HG02759 (cell line): ENCODE data around the gene ERVMER34-1.

Experiments used
- ATAC-seq: cut with Tn5 transposase; IDR thresholded peaks from one replicate; pipeline ENCODE4 v1.9.1; 2021; ENCODE audit warnings: mild to moderate bottlenecking, moderate library complexity; ENCODE audit not compliant: unreplicated experiment

Gene ERVMER34-1

DNA sequence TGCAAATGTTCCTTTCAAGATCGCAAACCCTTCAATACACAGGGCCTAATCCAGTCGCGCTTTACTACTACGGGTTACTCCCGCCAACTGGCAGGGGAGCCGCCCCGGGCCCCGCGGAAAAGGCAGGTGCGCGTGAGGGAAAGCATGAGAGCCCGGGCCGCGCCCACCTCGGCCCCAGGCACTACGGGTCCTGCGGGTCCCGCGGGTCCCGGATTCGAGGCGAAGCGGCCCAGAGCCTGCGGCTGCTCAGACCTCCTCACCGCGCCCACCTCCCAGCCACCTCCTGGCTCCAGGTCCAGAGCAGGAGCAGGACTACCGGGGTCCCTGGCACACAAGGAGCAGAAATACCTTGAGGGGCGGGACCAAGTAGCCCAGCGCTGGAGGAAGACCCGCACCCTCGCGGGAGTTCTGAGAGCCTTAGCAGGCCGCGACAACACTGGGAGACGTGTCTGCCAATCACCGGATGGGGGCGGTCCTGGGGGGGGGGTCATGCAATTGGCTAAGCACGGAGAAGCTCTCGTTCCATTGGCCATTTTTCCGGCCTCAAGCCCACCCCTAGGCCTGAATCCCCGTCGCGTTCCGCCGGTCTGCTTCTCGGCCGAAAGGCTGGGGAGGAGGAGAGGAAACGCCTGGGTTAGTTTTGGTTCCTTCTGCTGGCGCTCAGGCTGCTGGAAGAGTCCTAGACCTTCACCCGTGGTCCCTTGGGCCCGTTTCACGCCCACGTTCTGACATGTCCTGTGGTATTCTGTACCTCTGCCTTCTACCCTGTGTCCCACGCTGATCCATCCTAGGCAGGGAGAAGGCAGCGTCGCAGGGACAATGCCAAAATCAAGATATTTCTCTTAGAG is 29.0 kb downstream of the ERVMER34-1 start:
- ATAC-seq: peak; percentile 95

DNA sequence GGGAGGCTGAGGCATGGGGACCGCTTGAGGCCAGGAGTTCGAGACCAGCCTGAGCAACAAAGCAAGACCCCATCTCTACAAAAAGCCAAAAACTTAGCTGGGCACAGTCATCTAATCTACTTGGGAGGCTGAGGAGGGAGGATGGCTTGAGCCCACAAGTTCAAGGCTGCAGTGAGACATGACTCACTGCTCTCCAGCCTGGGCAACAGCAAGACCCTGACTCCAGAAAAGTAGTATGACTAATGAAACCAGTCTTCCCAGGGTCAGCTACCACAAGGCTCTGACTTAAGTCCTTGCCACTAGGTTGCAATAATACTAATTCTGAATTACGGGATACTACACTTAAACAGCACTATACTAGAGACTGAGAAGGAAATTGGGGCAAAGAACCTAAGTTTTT is 33.1 kb downstream of the ERVMER34-1 start:
- ATAC-seq: no peak

DNA sequence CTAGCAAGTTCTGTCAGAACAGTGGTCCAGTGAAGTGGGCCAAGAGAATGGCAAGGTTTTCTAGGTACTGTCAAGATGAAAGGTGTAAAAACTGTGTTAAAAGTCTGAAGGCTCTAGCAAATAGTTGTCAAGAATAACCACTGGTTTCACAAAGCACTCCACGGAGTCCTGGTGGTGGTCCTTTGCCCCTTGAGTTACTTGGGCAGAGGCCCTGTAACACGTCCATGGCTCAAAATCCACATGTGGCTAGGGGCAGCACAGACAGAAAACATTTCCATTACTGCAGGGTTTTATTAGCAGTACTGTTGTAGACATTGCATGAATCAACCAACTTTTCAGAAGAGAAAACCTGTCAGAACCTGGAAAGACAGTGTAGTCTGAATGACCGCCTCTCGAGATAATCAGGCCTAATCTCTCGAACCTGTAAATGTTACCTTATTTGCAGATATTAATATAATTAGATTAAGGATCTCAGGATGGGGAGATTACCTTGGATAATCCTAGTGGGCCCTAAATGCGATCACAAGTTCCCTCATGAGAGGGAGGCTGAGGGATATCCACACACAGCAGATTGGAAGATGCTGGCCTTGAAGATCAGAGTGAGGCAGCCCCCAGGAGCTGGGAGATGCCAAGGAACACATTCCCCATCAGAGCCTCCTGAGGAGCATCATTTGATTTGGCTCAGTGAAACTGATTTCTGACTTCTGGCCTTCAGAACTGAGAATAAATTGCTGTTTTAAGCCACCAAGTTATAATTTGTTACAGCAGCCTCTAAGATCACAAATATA is 34.7 kb downstream of the ERVMER34-1 start:
- ATAC-seq: no peak

DNA sequence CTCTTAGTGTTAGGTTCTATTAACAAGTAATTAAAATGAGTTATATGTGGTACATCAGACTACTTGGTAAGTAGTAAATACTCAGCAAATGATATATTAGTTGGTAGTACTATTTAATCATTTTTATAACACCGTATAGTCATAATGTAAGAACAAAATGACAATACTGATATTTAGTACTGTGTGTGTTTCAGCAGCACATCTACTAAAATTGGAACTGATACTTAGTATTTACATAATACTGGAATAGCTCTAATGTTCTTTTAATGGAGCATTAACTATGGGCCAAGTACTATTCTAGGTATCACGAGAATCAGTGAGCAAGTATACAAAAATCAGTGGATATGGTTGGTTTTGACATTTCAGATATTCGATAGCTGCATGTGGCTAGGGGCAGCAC is 35.3 kb downstream of the ERVMER34-1 start:
- no peak for ATAC-seq

DNA sequence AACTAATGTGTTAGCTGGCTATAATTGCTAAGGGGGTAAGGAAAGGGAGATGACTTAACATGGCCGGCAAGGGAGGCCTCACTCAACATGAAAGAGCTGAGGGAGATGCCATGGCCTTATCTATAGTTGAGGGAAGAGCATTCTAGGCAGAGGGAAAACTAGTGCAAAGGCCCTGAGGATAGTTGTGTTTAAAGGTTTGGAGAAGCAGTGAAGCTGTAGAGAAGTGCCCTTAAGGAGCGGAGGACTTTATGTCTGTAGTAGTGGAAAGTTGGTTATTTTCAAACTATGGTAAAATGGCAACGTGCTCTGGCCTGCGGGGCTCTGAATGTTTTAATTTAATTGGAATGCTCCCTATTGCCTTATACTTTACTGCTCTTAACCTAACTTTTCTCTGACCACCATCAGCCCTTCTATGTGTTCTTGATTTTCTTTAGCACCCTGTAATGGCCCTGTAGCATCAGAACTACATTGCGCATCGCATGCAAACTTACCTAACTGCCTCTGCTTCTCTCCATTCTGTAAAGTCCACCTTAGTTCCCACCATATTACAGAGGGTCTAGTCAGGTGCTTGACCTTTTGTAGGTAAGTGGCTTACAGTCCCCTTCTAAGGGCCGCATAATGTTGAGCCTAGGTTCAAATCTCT is 35.8 kb downstream of the ERVMER34-1 start:
- no peak for ATAC-seq

DNA sequence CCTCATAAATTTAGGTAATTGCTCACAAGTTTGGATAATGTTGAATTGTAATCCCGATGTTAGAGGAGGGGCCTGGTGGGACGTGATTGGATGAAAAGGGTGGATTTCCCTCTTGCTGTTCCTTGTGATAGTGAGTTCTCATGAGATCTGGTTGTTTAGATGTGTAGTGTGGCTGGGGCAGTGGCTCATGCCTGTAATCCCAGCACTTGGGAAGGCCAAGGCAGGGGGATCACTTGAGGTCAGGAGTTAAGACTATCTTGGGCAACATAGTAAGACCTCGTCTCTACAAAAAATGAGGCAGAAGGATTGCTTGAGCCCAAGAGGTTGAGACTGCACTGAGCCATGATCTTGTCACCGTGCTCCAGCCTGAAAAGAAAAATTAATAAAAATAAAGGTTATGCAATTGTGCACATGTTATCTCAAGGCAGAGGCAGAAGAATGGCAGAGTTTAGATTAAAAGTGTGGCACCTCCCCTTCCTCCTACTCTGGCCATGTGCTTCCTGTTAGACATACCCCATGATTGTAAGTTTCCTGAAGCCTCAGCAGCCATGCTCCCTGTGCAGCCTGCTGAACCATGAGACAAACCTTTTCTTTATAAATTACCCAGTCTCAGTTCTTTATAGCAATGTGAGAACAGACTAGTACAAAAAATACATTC is 36.5 kb downstream of the ERVMER34-1 start:
- no peak for ATAC-seq

DNA sequence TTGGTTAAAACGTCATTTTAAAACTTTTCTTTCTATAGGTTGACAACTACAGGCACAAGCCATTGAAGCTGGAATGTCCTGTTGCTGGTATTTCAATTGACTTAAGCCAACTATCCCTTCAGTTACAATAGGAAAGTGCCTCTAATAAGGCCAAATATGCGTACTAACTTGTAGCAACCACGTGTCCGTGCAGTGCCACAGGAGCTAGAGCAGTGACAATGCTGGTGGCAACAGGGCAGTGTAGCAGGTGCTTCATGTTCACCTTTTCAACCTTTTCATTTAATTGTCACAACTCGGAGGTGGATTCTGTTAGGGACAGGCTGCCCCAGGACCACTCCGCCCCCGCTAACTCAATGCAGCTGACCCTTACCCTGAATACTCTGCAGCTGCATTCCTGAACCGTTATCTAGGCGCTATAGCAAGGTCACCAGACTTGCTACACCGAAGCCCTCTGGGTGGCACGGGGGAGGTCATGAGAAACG is 37.7 kb downstream of the ERVMER34-1 start:
- ATAC-seq: no peak

DNA sequence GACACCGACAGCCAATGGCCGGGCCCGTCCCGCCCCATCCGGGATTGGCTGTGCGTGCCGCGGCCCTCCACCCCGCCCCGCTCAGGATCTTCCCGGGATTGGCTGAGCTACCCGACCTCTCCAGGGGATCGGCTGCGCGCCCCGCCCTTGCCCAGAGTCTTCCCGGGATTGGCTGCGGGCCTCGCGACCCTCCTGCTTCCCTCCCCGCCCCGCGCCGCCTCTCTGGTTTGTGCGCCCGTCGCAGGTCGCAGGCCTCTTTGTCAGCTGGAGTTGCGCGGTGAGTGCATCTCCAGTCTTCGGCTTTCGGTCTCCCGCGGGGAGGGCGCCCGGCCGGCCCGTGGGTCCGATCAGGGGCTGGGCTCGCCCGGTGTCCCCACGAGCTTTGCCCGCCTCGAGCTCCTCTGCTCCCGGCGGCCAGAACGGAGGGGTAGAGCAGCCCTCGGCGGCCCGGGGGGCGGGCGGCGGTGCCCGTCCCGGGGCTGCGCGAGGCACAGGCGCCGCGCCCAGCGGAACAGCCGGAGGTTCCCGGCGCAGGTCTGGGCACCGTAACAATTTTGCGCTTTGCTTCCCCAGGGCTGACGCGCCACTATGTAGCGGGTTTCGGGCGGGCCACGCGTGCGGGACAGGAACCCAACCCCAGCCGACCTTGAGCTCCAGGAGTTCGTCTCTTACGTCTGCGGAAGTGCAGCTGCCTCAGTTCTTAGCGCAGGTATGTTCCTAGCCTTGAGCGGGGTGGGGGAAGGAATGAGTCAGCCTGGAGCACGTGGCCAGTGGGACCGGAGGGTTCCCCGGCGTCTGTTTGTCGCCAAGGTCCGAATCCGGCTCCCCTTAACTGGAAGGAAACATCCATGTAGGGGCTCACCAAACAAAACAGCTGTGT is 38.7 kb downstream of the ERVMER34-1 start:
- peak; percentile 91 for ATAC-seq

DNA sequence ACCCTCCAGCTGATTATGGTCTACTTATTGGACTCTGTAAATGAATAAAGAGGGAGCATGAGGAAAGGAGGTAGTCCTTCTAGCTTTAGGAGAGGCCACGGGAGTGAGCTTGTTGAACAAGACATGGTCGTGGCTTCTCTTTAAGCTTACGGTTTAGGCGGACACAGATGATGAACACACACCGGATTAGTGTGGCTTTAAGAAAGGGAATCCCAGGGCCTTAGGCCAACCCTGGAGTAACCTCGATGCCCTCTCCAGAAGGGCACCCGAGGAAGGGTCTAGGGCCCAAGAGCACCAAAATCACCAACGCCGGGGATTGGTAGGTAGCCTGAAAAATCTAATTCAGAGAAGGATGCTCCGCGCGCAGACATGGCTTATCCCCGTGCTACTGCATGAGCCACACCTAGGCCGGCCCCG is 39.4 kb downstream of the ERVMER34-1 start:
- ATAC-seq: peak; percentile 2

DNA sequence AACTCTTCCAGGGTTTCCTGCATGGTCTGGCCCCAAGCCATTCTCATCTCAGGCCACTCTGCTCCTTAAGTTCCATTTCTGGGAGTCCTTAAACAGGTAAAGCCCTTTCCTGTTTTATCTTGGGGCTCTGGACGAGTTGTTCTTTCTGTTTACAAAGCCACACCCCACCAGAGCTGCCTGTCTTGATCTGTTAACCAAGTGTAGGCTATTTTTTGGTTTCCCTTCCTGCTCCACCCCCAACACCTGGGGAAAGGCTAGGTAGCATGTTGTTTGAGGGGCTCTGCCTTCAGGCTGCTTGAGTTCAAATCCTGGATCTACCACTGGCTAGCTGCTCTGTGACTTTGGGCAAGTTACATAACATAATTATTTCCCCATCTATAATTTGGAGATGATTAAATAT is 40.0 kb downstream of the ERVMER34-1 start:
- no peak for ATAC-seq

DNA sequence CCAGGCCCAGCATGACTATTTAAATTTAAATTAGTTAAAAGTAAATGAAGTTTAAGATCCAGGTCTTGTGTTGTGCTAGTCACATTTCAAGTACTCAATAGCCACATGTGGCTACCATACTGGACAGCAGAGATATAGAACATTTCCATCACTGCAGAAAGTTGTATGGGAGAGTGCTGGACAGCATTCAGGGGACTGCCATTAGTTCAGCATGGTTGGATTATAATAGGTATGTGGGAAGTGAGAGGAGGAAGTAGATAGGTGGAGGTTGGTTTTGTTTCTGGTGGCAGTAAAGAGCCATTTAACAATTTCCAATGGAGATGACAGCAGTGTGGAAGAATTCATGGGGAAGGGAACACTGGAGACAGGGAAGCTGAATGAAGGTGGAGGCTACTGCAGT is 42.1 kb downstream of the ERVMER34-1 start:
- no peak for ATAC-seq

DNA sequence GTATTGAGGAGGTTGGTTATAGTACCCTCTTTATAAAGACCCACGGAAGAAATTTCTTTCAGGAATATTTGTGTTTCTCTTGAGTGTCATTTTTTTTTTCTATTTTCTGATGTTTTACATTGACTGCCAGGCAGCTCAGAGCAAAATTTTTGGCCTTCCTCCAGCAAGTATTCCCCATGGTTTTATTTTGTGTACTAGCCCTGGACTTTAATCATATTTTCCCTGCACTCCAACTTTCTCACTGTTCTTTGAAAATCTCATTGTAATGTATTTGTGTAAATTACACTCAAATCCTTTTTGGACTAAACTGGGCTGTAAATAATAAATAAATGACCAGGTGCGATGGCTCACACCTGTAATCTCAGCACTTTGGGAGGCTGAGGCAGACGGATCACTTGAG is 46.6 kb downstream of the ERVMER34-1 start:
- no peak for ATAC-seq

DNA sequence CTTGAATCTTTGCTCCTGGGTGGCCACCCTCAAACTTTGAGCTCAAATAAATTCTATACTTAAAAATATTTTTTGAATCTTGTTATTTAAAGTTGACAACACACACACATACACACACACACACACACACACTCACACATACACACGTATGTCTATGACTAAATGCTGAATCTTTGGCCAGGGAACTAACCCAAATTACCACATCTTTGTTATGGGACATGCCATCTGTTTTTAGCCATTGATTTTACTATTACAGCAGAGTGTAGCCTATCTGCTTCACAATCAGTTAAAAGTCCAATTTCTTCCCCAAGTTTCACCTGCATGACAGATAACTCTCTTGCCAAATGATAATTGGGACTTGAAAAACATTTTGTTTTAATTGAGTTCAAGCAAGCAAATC is 47.1 kb downstream of the ERVMER34-1 start:
- ATAC-seq: no peak

DNA sequence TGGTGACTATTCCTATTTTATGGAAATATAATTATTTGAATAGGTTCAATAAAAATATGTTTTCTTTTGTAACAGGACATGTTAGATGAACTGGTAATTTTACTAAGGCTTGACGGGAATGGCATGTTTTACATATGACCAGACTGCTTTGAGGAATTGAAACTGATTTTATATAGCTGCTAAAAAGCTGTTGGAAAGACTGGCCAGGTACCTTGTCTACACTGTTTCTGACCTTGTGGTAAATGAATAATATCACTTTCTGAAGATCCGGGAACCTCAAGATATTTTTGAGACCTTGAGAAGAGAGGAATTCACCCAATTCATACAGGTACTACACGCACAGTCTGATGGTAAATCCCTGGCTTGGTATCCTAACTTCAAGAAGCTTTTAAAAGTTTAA is 50.0 kb downstream of the ERVMER34-1 start:
- peak; percentile 91 for ATAC-seq

DNA sequence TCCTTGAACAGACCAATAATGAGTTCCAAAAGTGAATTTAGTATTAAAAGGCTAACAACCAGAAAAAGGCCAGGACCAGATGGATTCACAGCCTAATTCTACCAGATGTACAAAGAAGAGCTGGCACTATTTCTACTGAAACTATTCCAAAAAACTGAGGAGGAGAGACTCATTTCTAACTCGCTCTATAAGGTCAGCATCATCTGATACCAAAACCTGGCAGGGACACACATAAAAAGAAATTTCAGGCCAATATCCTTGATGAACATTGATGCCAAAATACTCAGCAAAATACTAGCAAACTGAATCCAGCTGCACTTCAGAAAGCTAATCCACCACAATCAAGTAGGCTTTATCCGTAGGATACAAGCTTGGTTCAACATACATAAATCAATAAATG is 56.3 kb downstream of the ERVMER34-1 start:
- no peak for ATAC-seq

DNA sequence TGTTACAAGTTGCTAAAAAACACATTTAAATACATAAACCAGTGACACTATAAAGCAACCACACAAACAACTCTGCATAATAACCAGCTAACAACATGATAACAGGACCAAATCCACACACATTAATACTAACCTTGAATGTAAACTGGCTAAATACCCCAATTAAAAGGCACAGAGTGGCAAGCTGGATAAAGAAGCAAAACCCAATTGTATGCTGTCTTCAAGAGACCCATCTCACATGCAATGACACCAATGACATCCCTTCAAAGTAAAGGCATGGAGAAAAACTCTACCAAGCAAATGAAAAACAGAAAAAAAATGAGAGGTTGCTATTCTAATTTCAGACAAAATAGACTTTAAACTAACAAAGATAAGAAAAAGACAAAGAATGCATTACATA is 57.7 kb downstream of the ERVMER34-1 start:
- no peak for ATAC-seq
